HTR-8/SVneo (cell line): ENCODE measurements around the gene EIF4E.
"Not testable (repeated sequence)": the region's sequence is repeated elsewhere in the genome, so short reads cannot be mapped to it uniquely, and the experiment has no call there.

Experiments
- DNase-seq: peaks from one replicate; pipeline ENCODE4 v3.0.0; 2011; ENCODE audit warnings: low spot score, mixed read lengths; ENCODE audit not compliant: insufficient read length
- FAIRE-seq: peaks from 2 replicates; lab custom pipeline; 2011; peaks lifted over from hg19 to GRCh38; lab: Jason Lieb, UNC

EIF4E gene

GRCh38 chr4:98935633-98936032 is 6.7 kb upstream of the EIF4E start:
- DNase-seq (no peak), FAIRE-seq (no peak)

- FAIRE-seq, DNase-seq: not testable (repeated sequence)
Observed at GRCh38 chr4:98934851-98935250, 5.9 kb upstream of the EIF4E start.

- no peak for FAIRE-seq
- DNase-seq, result no peak
Observed at GRCh38 chr4:98932539-98932938, 3.6 kb upstream of the EIF4E start.

GRCh38 chr4:98930311-98930865 is 1.5 kb upstream of the EIF4E start:
- no peak for FAIRE-seq
- no peak for DNase-seq

GRCh38 chr4:98929341-98930267 is 671 bp upstream of the EIF4E start:
- no peak for FAIRE-seq
- peak; percentile 56 for DNase-seq

- peak; percentile 51 for DNase-seq
- no peak for FAIRE-seq
Observed at GRCh38 chr4:98928131-98928504, 815 bp downstream of the EIF4E start.

- not testable (repeated sequence) for DNase-seq, FAIRE-seq
Observed at GRCh38 chr4:98926257-98926656, 2.7 kb downstream of the EIF4E start.

- DNase-seq (no peak), FAIRE-seq (no peak)
Observed at GRCh38 chr4:98921292-98921691, 7.6 kb downstream of the EIF4E start.

GRCh38 chr4:98919996-98920395 is 8.9 kb downstream of the EIF4E start:
- FAIRE-seq (no peak), DNase-seq (no peak)

GRCh38 chr4:98910728-98911127 is 18.2 kb downstream of the EIF4E start:
- not testable (repeated sequence) for DNase-seq, FAIRE-seq

- FAIRE-seq (no peak), DNase-seq (no peak)
Observed at GRCh38 chr4:98909646-98910401, 19.1 kb downstream of the EIF4E start.

GRCh38 chr4:98908703-98909262 is 20.1 kb downstream of the EIF4E start:
- no peak for DNase-seq
- FAIRE-seq, result no peak

GRCh38 chr4:98908182-98908581 is 20.8 kb downstream of the EIF4E start:
- FAIRE-seq (no peak), DNase-seq (no peak)

- FAIRE-seq, result no peak
- no peak for DNase-seq
Observed at GRCh38 chr4:98905839-98906238, 23.1 kb downstream of the EIF4E start.

GRCh38 chr4:98905297-98905696 is 23.6 kb downstream of the EIF4E start:
- FAIRE-seq (no peak), DNase-seq (no peak)

GRCh38 chr4:98903963-98904362 is 25.0 kb downstream of the EIF4E start:
- DNase-seq, result no peak
- no peak for FAIRE-seq

GRCh38 chr4:98903561-98903960 is 25.4 kb downstream of the EIF4E start:
- FAIRE-seq (no peak), DNase-seq (no peak)

- DNase-seq (no peak), FAIRE-seq (no peak)
Observed at GRCh38 chr4:98899277-98899676, 29.7 kb downstream of the EIF4E start.

GRCh38 chr4:98891478-98892337 is 37.2 kb downstream of the EIF4E start:
- FAIRE-seq, result no peak

More at GRCh38 chr4:98891478-98892337, 37.2 kb downstream of the EIF4E start:
- no peak for DNase-seq
